Left lung (tissue), 10 donors: ENCODE measurements around the gene UAP1. TPM values are rescaled to one million over a fixed set of nuclear protein-coding genes. Genes with fewer than 3 reads are reported as not detected.

Source experiments
- ATAC-seq: fragments of 200-7000 bp; cut with Tn5 transposase; one replicate; pipeline ENCODE4 v1.9.1; 2020; ENCODE audit warnings: moderate library complexity
- DNase-seq, 4 donors: peaks; one replicate each; pipeline ENCODE4 v3.0.0-alpha.2; 2013 to 2020
- H3K27ac ChIP-seq, 2 donors: fragments of 200-600 bp; sonication (generic) in 1 of 2; one replicate each; pipeline versions ENCODE4 v1.5.0 to v1.8.0; 2020 to 2021
- H3K27me3 ChIP-seq, 2 donors: fragments of 200-600 bp; sonication (generic) in 1 of 2; one replicate each; pipeline versions ENCODE4 v1.5.0 to v1.8.0; 2020 to 2021
- H3K36me3 ChIP-seq, 2 donors: fragments of 200-600 bp; sonication (generic) in 1 of 2; one replicate each; pipeline versions ENCODE4 v1.5.0 to v1.8.0; 2020 to 2021
- H3K4me1 ChIP-seq, 2 donors: fragments of 200-600 bp; one replicate each; pipeline ENCODE4 v1.8.0; 2021
- H3K4me3 ChIP-seq, 2 donors: fragments of 200-600 bp; sonication (generic) in 1 of 2; one replicate each; pipeline versions ENCODE4 v1.5.0 to v1.8.0; 2020 to 2021; ENCODE audit warnings: mild to moderate bottlenecking in 1 of 2
- H3K9me3 ChIP-seq, 2 donors: fragments of 200-600 bp; sonication (generic) in 1 of 2; one replicate each; pipeline versions ENCODE4 v1.5.0 to v1.8.0; 2020 to 2021
- intact Hi-C, 2 donors: fragments of 100-400 bp; cut with DNase I; formaldehyde crosslinking; loops; one replicate each; pipeline versions ENCODE4 v1.11.2 to v1.14.2; 2022
- polyA plus RNA-seq, 6 donors: library from polyadenylated mRNA; unstranded; fragments of 120-200 nt; gene quantifications; one replicate each; pipeline ENCODE4 v1.2.1, GENCODE V29; 2013; ENCODE audit not compliant: insufficient read length in 6 of 6
- total RNA-seq, 2 donors: library from RNA; stranded (reverse); fragmentation: NEBNext Ultra II Directional; extraction: Animal tissue kit (Norgen Biotek cat#: 25700); gene quantifications; one replicate each; pipeline ENCODE4 v1.2.1, GENCODE V29; 2021
- TF ChIP-seq, protein P1 (sequence below), 2 donors: fragments of 200-600 bp; sonication (generic) in 1 of 2; IDR thresholded peaks; one replicate each; pipeline versions ENCODE4 v1.5.0 to v1.8.0; 2021; ENCODE audit warnings: antibody characterized with exemption in 2 of 2
- donor health status: DM: no; HTN: yes; CAD: no.
- donor health status: DM: no; HTN: no; CAD: no.

The UAP1 gene
- total and polyA plus RNA-seq, 8 donors, result 32.1 to 41.6 (median 39.2) TPM

GRCh38 chr1:162535501-162535900 is 26.0 kb upstream of the UAP1 start:
- intact Hi-C loops, result no loop called here
- DNase-seq (no peak), ATAC-seq (no peak)
- H3K4me3 ChIP-seq, result no peak overlapping the region
- no peaks in the 10 kb centered on the region for H3K36me3 ChIP-seq
- no peak overlapping the region for H3K27ac ChIP-seq
- H3K9me3 ChIP-seq, result no peaks in the 10 kb centered on the region
- TF ChIP-seq, protein P1, sequence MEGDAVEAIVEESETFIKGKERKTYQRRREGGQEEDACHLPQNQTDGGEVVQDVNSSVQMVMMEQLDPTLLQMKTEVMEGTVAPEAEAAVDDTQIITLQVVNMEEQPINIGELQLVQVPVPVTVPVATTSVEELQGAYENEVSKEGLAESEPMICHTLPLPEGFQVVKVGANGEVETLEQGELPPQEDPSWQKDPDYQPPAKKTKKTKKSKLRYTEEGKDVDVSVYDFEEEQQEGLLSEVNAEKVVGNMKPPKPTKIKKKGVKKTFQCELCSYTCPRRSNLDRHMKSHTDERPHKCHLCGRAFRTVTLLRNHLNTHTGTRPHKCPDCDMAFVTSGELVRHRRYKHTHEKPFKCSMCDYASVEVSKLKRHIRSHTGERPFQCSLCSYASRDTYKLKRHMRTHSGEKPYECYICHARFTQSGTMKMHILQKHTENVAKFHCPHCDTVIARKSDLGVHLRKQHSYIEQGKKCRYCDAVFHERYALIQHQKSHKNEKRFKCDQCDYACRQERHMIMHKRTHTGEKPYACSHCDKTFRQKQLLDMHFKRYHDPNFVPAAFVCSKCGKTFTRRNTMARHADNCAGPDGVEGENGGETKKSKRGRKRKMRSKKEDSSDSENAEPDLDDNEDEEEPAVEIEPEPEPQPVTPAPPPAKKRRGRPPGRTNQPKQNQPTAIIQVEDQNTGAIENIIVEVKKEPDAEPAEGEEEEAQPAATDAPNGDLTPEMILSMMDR (IDR thresholded peaks at IDR 0.05), result no peak
- no peaks in the 10 kb centered on the region for H3K4me1 ChIP-seq
- no peaks in the 10 kb centered on the region for H3K27me3 ChIP-seq

DNA sequence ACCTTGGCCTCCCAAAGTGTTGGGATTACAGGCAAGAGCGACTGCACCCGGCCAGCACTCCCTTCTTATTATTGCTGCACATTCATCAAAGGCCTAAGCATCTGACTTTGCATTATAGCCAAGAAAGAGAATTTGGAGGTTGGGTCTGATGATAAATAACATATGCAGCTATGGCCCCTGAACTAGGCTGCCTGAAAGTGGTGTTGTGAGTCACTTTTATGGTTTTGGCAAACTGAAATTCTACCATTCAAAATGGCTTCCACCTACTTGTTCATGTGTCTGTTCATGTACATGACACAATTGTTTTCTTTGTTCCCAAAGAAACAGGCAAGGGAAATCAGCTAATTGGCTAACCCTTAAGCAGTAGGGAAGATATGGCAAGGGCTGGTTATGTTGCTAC is 25.0 kb upstream of the UAP1 start:
- Histone ChIP-seq H3K27me3 (no peaks in the 10 kb centered on the region), H3K36me3 (no peaks in the 10 kb centered on the region), H3K9me3 (no peaks in the 10 kb centered on the region), H3K4me1 (no peaks in the 10 kb centered on the region), H3K4me3 (no peak overlapping the region), H3K27ac (no peak overlapping the region)
- DNase-seq (no peak), ATAC-seq (no peak)
- TF ChIP-seq, protein P1 (IDR thresholded peaks at IDR 0.05), result no peak
- intact Hi-C loops, result no loop called here

DNA sequence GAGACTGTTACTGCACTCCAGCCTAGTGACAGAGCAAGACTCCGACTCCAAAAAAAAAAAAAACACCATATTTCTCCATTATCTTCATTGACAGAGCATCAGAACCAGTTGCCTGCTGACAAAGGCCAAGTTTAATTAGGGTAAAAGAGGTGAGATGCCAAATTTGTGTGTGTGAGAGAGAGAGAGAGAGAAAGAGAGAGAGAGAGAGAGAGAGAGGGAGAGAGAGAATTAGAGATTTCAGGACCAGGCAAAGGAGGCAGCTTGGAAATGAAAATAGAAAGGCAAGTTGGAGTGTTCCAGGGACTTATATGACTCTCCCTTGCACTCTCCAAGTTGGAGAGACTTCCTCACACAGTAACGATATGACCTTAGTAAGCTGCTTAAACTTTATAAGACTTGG is 24.3 kb upstream of the UAP1 start:
- Histone ChIP-seq H3K27me3 (no peaks in the 10 kb centered on the region), H3K9me3 (no peaks in the 10 kb centered on the region), H3K36me3 (no peaks in the 10 kb centered on the region), H3K4me1 (no peaks in the 10 kb centered on the region), H3K4me3 (no peak overlapping the region), H3K27ac (no peak overlapping the region)
- TF ChIP-seq, protein P1 (IDR thresholded peaks at IDR 0.05), result no peak
- ATAC-seq, result no peak
- no peak for DNase-seq
- intact Hi-C loops, result no loop called here

GRCh38 chr1:162538815-162539431 is 22.6 kb upstream of the UAP1 start:
- DNase-seq (no peak), ATAC-seq (peak; percentile 49)
- H3K4me1 ChIP-seq, result no peaks in the 10 kb centered on the region
- no peaks in the 10 kb centered on the region for H3K27me3 ChIP-seq
- no peak overlapping the region for H3K27ac ChIP-seq
- TF ChIP-seq, protein P1 (IDR thresholded peaks at IDR 0.05), result no peak
- intact Hi-C loops, result no loop called here
- H3K4me3 ChIP-seq, result no peak overlapping the region
- H3K9me3 ChIP-seq, result peaks cover 0 to 12% of the 10 kb centered on the region in 2 donors
- H3K36me3 ChIP-seq, result no peaks in the 10 kb centered on the region

DNA sequence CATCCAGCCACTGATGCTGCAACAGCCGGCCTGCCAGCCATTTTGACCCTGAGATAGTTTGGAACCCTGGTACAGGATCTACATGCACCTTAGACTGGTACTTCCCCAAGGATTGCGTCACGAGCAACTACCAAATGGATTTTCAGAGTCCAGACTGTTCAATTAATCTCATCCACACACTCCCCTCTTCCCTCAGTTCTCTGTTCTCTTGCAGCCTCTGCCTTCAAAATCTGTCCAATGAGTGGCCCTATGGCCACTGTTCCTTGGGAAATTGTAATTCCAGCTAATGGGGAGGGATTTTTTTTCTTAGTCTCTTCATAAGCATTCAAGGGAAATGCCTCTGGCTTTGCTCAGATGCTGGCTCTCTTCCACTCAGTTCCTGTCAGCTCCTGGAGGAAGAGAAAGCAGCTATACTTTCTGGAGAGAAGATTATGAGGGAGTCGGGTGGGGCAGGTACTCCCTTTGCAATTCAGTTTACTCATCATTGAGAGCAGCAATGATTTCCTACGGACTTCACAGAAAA is 19.8 kb upstream of the UAP1 start:
- no peaks in the 10 kb centered on the region for H3K36me3 ChIP-seq
- peak; percentile 79 for ATAC-seq
- no peak overlapping the region for H3K4me3 ChIP-seq
- intact Hi-C loops, result no loop called here
- no peaks in the 10 kb centered on the region for H3K4me1 ChIP-seq
- H3K27ac ChIP-seq, result peak overlapping the region; percentile 23 to 53
- TF ChIP-seq, protein P1 (IDR thresholded peaks at IDR 0.05), result no peak
- DNase-seq, result peak in 1 of 4 donors; percentile 46
- no peaks in the 10 kb centered on the region for H3K27me3 ChIP-seq
- H3K9me3 ChIP-seq, result peaks cover 0 to 13% of the 10 kb centered on the region in 2 donors
